8988T (cell line): Measurements from ENCODE around the gene C5AR1.
"Not testable (repeated sequence)": the region's sequence is repeated elsewhere in the genome, so short reads cannot be mapped to it uniquely, and the experiment has no call there.

ENCODE experiments used
- DNase-seq: peaks from one replicate; pipeline ENCODE4 v3.0.0; 2011

C5AR1 gene

GRCh38 chr19:47309608-47310007, at the start of gene C5AR1:
TSS of gene C5AR1 (plus strand) at chr19:47309861. CDS start at chr19:47309896, 35 bp downstream.
- no peak for DNase-seq

DNA sequence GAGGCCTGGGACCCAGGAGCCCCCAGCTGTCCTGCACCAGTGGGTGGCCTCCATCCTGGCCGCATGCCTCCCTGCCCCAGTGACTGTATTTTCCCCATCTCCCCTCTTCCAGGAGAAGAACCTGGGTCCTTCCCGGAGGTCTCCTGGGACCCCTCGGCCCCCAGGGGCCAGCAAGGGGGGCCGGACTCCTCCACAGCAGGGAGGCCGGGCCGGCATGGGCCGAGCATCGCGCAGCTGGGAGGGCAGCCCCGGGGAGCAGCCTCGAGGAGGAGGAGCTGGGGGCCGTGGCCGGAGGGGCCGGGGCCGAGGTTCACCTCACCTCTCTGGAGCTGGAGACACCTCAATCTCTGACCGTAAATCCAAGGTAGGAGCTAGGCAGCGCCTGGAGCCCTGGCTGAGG, 49.2 kb upstream of the C5AR1 start:
- no peak for DNase-seq

DNA sequence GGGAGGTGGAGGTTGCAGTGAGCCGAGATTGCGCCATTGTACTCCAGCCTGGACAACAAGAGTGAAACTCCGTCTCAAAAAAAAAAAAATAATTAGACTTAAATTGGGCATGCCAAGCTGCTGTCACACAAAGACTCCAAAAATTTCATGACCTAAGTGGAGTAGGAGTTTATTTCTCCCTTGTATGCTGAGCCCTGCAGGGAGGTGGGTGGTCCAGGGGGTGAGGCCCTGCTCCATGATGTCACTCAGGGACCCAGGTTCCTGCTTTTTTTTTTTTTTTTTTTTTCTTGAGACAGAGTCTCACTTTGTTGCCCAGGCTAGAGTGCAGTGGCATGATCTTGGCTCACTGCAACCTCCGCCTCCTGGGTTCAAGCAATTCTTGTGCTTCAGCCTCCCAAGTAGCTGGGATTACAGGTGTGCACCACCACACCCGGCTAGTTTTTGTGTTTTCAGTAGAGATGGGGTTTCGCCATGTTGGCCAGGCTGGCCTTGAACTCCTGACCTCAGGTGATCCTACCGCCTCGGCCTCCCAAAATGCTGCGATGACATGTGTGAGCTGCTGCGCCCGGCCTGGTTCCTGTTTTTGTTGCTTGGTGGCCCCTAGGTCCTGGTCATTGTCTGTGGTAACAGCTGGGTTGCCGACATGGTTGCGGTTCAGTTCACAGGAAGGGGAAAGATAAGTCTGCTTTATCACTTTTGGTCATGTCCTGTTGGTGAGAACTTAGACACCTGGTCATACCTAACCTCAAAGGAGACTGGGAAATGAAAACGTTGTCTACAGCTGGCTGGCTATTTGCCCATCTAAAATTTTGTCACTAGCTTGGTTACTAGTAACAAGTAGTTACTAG, 47.5 kb upstream of the C5AR1 start:
- not testable (repeated sequence) for DNase-seq

- DNase-seq = no peak
Observed at GRCh38 chr19:47264629-47265028, 45.0 kb upstream of the C5AR1 start.

GRCh38 chr19:47266401-47266941, 43.2 kb upstream of the C5AR1 start:
- no peak for DNase-seq

DNA sequence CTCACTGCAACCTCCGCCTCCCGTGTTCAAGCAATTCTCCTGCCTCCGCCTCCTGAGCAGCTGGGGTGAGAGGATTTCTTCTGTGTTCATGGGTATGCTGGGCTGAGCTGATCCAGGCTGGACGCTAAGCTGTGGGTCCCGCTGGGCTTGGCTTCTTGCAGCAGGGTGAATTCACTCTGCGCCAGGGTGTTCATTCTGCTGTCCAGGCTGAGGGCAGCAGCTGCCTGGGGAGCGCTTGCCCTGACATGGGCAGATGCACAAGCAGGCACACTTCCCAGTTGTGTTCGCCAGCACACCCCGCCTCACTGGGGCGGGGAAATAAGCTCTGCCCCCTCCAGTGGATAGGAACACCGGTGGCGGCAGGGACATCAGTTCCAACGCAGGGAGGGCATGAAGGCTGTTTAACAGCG, 42.3 kb upstream of the C5AR1 start:
- DNase-seq = no peak

DNA sequence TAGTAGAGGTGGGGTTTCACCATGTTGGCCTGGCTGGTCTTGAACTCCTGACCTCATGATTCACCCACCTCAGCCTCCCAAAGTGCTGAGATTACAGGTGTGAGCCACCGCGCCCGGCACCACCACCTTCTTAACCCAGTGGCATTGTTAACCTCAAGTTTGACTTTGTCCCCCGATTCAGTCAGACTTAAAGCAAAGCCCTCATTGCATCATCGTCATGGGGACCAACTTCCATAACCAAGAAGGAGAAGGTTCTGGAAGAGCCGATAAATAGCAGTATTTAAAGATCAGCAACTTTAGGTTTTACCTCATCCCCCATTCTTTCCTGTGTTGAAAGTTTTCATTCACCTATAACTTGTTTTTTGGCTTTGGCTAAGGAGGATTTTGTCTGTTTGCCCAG, 41.6 kb upstream of the C5AR1 start:
- DNase-seq = no peak

DNA sequence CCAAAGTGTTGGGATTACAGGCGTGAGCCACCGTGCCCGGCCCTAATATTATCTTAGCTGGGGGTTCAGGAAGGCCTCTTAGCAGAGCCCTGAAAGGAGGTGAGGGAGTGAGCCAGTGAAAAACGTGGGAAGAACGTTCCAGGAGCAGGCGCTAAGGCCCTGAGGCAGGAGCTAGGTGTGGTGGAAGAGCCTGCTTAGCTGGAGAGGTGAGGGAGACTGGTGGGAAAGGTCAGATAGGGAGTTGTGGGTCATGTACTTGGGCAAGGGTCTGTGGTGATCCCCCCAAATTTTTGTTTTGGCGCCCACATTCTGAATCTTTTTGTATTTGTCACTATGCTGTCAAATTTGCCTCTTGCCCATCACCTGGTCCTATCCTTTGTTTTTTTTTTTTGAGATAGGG, 40.1 kb upstream of the C5AR1 start:
- DNase-seq = no peak

DNA sequence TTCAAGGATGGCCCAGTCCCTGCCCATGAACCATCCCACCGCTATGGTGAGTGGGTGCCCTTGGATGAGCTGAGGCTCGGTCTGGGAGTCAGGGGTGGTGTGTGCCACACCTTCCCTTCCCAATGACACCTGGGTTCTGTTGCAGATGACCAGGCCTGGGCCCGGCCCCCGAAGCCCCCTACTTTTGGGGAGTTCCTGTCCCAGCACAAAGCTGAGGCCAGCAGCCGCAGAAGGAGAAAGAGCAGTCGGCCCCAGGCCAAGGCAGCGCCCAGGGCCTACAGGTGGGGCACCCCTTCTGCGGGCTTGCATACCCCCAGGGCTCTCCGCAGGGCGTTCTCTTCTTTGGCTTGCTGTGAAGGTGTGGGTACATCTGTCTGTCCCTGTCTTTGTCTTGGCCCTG, 39.3 kb upstream of the C5AR1 start:
- DNase-seq = no peak

- no peak for DNase-seq
Observed at GRCh38 chr19:47271949-47272348, 37.7 kb upstream of the C5AR1 start.

DNA sequence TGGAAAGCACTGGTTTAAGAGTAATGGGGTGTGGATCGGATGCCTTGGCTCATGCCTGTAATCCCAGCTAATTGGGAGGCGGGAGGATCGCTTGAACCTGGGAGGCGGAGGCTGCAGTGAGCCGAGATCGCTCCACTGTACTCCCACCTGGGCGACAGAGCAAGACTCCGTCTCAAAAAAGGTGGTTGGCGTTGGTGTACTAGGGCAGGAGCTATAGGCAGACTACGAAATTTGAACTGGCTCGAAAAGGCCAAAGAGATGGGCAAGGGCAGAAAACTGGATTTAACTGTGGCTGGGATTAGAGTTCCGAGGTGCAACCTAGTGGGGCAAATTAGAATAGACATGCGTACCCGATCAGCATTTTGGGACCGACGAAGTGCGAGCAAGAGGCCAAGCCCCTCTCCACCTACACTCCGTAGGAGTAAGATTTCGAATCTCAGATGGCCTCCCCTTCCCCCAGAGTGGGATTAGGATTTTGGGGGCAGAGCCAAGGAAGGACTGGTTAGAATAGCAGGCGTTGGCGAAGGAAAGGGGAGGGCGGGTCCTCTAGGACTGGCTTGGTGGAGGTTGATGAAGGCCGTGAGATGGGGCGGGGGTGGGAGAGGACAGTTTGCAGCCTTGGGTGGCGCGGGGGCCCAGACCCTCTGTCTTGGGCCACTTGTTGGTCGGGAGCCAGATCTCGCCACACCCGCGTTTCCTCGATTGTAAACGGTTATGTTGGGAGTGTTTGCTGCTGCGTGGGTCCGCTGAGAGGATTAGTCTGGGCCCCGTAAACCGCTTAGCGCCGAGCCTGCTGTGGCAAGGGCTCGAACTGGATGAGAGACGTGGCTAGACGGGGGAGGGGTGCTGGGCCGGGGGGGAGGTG, 37.0 kb upstream of the C5AR1 start:
- no peak for DNase-seq

GRCh38 chr19:47273313-47274070, 36.2 kb upstream of the C5AR1 start:
- DNase-seq = peak; percentile 91

GRCh38 chr19:47274071-47274890, 35.4 kb upstream of the C5AR1 start, which contains the start of gene INAFM1:
TSS of gene INAFM1 (plus strand) at chr19:47274885. CDS start at chr19:47274920, 35 bp downstream.
- DNase-seq = peak; percentile 78

DNA sequence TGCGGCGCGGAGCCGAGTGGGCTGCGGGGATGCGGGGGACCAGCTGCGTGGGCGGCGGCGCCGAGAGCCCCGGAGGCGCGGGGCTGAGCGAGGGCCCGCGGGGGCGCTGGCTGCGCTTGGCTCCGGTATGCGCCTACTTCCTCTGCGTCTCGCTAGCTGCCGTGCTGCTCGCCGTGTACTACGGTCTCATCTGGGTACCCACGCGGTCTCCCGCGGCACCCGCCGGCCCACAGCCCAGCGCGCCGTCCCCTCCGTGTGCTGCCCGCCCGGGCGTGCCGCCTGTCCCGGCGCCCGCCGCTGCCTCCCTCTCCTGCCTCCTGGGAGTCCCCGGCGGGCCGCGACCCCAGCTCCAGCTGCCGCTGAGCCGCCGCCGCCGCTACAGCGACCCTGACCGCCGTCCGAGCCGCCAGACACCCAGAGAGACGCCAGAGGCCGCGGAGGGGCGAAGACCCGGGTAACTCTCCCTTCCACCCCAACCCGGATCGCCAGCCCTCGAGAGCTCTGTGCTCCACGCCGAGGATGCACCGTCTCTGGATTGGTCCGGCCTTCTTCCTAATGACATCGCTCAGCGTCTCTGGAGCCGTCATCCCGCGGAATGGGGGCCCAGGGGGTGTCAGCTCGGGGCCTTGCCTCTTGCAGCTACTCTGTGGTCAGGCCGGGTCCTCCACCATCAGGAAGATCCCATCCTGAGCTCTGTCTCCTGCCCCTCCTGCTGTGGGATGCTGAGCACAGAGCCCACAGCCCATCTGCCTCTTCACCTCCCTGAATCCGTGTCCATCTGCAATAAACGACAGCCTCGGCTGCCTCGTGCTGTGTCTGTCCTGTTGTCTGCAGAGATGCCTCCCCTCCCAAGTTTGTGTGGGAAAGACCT, 34.5 kb upstream of the C5AR1 start:
- no peak for DNase-seq

GRCh38 chr19:47275791-47276461, 33.7 kb upstream of the C5AR1 start:
- no peak for DNase-seq

GRCh38 chr19:47276513-47276912, 33.1 kb upstream of the C5AR1 start:
- not testable (repeated sequence) for DNase-seq

GRCh38 chr19:47280183-47280797, 29.4 kb upstream of the C5AR1 start:
- DNase-seq = no peak

DNA sequence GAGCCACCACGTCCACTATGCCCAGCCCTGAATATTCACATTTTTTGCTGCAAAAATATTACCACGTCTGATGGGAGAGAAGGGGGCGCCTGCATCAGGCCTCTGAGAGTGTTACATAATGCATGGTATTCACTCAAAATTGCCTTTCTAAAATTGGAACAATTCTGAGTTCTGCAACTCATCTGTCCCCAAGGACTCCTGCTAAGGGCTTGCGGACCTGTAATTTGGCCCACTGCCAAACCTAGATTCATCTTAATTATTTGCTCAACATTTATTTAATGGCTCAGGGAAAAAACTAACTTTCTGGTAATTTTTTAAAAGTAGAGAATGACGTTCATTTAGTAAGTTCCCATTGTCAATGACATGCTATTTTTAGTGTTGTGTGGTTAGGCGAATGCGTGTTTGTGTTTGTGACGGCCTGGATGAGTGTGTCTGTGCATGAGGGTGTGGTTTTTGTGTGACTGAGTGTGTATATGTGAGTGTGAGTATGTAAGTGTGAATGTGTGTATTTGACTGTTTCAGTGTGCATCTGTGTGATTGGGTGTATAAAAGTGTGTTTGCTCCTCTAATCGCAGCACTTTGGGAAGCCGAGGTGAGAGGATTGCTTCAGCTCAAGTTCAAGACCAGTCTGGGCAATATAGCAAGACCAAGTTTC, 26.1 kb upstream of the C5AR1 start:
- no peak for DNase-seq

DNA sequence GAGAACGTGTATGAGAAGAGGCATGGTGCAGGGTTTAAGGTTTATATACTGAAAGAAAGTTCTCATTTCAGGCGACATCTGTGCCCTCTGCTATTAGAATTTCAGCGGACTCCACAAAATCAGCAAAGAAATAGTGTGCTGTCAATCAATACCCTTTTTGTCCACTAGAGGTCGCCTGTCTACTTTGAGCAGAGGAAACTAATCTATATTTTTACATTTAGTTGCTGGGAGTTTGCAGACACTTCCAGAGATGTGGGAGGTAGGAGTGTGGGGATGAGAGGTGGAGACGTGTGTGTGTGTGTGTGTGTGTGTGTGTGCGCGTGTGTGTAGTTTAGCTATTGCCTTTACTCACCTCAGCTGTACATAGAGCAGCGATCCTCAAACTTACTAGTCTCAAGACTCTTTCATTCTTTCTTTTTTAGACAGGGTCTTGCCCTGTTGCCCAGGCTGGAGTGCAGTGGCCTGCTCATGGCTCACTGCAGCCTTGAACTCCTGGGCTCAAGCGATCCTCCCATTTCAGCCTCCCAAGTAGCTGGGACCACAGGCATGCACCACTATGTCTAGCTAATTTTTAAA, 25.2 kb upstream of the C5AR1 start:
- no peak for DNase-seq
